Left ventricle myocardium inferior (tissue), 1 donor: ENCODE results near the gene CD72. TPM values are rescaled to one million over a fixed set of nuclear protein-coding genes. Genes with fewer than 3 reads are reported as not detected.
A peak's percentile ranks its signal among the peaks of the same experiment; 100 is the strongest.

Experiments used
- DNase-seq: peaks from one replicate; pipeline ENCODE4 v3.0.0-alpha.2; 2020
- H3K27ac ChIP-seq: fragments of 200-600 bp; replicated peaks from 2 replicates; pipeline ENCODE4 v1.8.0; 2021
- H3K27me3 ChIP-seq: fragments of 200-600 bp; 2 replicates; pipeline ENCODE4 v1.8.0; 2021; ENCODE audit warnings: low read depth
- H3K36me3 ChIP-seq: fragments of 200-600 bp; 2 replicates; pipeline ENCODE4 v1.8.0; 2021
- H3K4me1 ChIP-seq: fragments of 200-600 bp; 2 replicates; pipeline ENCODE4 v1.8.0; 2021
- H3K4me3 ChIP-seq: fragments of 200-600 bp; 2 replicates; pipeline ENCODE4 v1.8.0; 2021; ENCODE audit warnings: mild to moderate bottlenecking, moderate library complexity
- H3K9me3 ChIP-seq: fragments of 200-600 bp; replicated peaks from 2 replicates; pipeline ENCODE4 v1.8.0; 2021
- intact Hi-C: fragments of 100-400 bp; cut with micrococcal nuclease; formaldehyde crosslinking; loops from one replicate; pipeline ENCODE4 v1.11.0; 2022
- total RNA-seq: library from RNA; stranded (reverse); fragmentation: NEBNext Ultra II Directional; extraction: Animal tissue kit (Norgen Biotek cat#: 25700); gene quantifications from one replicate; pipeline ENCODE4 v1.2.1, GENCODE V29; 2021
- TF ChIP-seq, protein P1 (sequence below): fragments of 200-600 bp; IDR thresholded peaks from 2 replicates; pipeline ENCODE4 v1.8.0; 2021; ENCODE audit warnings: antibody characterized with exemption, mild to moderate bottlenecking, borderline replicate concordance
- donor health status: DM: no; HTN: yes; CAD: no; lungs with severe emphysema.

CD72 gene
- total RNA-seq, 1 donor from 2014 or later = 0.63 TPM

DNA sequence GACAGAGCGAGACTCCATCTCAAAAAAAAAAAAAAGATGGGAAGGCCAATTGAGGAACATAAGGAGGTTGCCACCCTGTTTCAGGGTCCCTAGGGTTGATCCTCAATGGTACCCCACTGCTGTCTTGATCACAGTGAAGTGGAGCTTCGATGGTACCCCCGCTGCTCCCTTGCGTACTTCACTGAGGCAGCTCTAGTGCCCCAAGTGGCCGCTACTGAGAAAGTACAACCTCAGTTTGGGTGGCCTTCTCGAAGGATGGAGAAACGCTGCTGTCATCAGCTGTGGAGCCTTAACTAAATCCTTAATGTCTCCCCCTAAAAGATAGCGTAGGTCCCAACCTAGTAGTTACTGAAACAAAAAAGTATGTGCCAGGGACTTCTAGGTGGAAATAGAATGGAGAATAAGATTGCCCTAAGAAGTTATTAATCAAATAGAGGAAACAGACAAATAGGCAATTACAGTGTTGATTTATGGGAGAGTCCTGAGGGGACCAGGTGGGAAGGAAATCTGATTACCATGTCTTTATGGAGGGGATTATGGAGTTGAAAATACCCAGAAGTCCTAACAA is 6.9 kb downstream of the CD72 start:
- Histone ChIP-seq H3K27ac (no peak overlapping the region), H3K36me3 (peaks cover 24% of the 10 kb centered on the region), H3K27me3 (peaks cover under 1% of the 10 kb centered on the region), H3K4me1 (peaks cover 9% of the 10 kb centered on the region), H3K9me3 (no peaks in the 10 kb centered on the region), H3K4me3 (no peak overlapping the region)
- DNase-seq = peak; percentile 30
- intact Hi-C loops = no loop called here
- TF ChIP-seq, protein P1, sequence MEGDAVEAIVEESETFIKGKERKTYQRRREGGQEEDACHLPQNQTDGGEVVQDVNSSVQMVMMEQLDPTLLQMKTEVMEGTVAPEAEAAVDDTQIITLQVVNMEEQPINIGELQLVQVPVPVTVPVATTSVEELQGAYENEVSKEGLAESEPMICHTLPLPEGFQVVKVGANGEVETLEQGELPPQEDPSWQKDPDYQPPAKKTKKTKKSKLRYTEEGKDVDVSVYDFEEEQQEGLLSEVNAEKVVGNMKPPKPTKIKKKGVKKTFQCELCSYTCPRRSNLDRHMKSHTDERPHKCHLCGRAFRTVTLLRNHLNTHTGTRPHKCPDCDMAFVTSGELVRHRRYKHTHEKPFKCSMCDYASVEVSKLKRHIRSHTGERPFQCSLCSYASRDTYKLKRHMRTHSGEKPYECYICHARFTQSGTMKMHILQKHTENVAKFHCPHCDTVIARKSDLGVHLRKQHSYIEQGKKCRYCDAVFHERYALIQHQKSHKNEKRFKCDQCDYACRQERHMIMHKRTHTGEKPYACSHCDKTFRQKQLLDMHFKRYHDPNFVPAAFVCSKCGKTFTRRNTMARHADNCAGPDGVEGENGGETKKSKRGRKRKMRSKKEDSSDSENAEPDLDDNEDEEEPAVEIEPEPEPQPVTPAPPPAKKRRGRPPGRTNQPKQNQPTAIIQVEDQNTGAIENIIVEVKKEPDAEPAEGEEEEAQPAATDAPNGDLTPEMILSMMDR = peak; percentile 74

DNA sequence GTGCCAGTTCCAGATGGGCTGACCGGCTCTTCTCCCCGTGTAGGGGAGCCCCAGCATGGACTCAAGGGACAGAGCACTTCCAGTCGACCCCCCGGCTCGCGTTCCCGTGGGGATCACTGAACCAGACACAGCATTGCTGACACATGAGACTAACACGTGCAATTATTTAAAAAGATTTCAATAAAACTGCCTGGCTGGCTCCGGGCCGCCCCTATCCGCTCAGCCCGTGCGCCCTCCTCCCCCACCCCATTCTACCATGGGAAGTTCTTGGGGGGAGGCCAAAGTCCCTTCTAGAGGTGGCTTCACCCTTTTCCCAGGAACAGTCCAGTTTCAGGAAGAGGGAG is 8.4 kb downstream of the CD72 start:
- H3K36me3 ChIP-seq = peaks cover 24% of the 10 kb centered on the region
- no peak for DNase-seq
- H3K27ac ChIP-seq = no peak overlapping the region
- intact Hi-C loops = no loop called here
- no peaks in the 10 kb centered on the region for H3K9me3 ChIP-seq
- H3K27me3 ChIP-seq = no peaks in the 10 kb centered on the region
- peaks cover 20% of the 10 kb centered on the region for H3K4me1 ChIP-seq
- TF ChIP-seq, protein P1 = no peak
- H3K4me3 ChIP-seq = no peak overlapping the region

DNA sequence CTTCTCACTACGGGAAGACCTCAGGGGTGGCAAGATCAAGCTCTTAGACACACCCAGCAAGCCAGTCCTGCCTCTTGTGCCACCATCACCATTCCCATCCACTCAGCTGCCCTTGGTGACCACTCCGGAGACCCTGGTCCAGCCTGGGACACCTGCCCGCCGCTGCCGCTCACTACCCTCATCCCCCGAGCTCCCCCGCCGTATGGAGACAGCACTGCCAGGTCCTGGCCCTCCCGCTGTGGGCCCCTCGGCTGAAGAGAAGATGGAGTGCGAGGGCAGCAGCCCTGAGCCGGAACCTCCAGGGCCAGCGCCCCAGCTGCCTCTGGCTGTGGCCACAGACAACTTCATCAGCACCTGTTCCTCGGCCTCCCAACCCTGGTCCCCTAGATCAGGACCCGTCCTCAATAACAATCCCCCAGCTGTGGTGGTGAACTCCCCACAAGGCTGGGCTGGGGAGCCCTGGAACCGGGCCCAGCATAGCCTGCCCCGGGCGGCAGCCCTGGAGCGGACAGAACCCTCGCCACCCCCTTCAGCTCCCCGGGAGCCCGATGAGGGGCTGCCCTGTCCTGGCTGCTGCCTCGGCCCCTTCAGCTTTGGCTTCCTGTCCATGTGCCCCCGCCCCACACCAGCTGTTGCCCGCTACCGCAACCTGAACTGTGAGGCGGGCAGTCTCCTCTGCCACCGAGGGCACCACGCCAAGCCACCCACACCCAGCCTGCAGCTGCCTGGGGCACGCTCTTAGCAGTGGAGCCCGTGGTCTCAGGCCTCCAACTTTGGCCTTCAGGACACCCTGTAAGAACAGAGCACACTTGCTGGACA is 9.0 kb downstream of the CD72 start:
- no peaks in the 10 kb centered on the region for H3K9me3 ChIP-seq
- H3K4me1 ChIP-seq = peaks cover 26% of the 10 kb centered on the region
- TF ChIP-seq, protein P1 = no peak
- no peak for DNase-seq
- no peak overlapping the region for H3K4me3 ChIP-seq
- intact Hi-C loops = no loop called here
- H3K27me3 ChIP-seq = no peaks in the 10 kb centered on the region
- H3K27ac ChIP-seq = no peak overlapping the region
- peaks cover 24% of the 10 kb centered on the region for H3K36me3 ChIP-seq

DNA sequence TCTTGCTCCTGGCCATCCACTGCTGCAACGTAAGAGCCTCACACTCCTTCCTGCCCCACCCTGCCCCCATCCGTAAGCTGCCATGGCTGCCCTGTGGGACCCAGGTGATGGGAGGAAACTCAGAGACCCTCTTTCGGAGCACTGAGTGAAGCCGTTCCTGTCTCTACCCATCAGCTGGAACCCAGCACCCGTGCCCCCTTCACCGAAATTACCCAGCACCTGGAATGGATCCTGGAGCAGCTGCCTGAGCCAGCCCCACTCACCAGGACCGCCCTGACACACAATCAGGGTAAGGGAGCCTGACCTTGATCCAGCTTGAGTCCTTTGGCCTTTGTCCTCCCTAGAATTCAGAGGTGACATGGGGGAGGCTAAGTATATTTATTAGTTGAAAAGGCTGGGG is 10.0 kb downstream of the CD72 start:
- intact Hi-C loops = no loop called here
- no peak overlapping the region for H3K4me3 ChIP-seq
- DNase-seq = no peak

DNA sequence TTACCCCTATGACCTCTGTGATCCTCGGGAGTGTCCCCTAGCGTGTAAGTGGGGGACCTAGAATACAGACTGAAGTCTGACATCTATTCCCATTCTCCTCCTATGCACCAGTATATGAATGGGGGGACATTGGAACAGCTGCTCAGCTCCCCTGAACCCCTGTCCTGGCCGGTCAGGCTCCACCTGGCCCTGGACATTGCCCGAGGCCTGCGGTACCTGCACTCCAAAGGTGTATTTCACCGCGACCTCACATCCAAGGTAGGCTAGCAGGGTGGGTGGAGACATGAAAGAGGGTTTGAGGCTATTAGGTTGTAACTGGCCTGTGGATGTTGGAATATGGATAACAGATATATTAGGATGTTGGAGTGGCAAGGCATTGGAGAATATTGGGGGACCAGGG is 11.5 kb downstream of the CD72 start:
- TF ChIP-seq, protein P1 = no peak
- Histone ChIP-seq H3K4me1 (peaks cover 36% of the 10 kb centered on the region), H3K4me3 (peak overlapping the region; percentile 82), H3K27me3 (no peaks in the 10 kb centered on the region), H3K9me3 (no peaks in the 10 kb centered on the region), H3K27ac (no peak overlapping the region), H3K36me3 (peaks cover 24% of the 10 kb centered on the region)
- DNase-seq = no peak
- intact Hi-C loops = no loop called here

More for the DNA sequence above, 10.0 kb downstream of the CD72 start:
- Histone ChIP-seq H3K36me3 (peaks cover 24% of the 10 kb centered on the region), H3K4me1 (peaks cover 31% of the 10 kb centered on the region), H3K9me3 (no peaks in the 10 kb centered on the region), H3K27me3 (no peaks in the 10 kb centered on the region), H3K27ac (no peak overlapping the region)
- TF ChIP-seq, protein P1 = no peak
